ENCODE measurements around the gene TAB2.

- TF ChIP-seq ZNF274 (IDR thresholded peaks at IDR 0.05; ENCODE audit: low read depth, low read length) (no peak), YY1 (IDR thresholded peaks at IDR 0.05; ENCODE audit: insufficient read depth, insufficient read length) (no peak)
These were observed 25.0 kb downstream of the TAB2 start for GRCh38 chr6:149342525-149342924.
